Suppressor macrophage (primary cell): ENCODE results near the gene NT5C3B.
A peak's percentile ranks its signal among the peaks of the same experiment; 100 is the strongest.
"Not testable (repeated sequence)": the region's sequence is repeated elsewhere in the genome, so short reads cannot be mapped to it uniquely, and the experiment has no call there.

Experiments
- DNase-seq, 4 experiments: peaks; one replicate each; pipeline ENCODE4 v3.0.0-alpha.2; 2020 to 2022
- total RNA-seq, 17 experiments: gene quantifications; one replicate each; lab custom pipeline; 2026; ENCODE audit warnings: mixed read lengths in 6 of 17, inconsistent platforms in 3 of 17; lab: John Stamatoyannopoulos, UW

NT5C3B gene
- total RNA-seq = 2.6 to 14.1 (median 6.9) reads per million in 17 experiments

DNA sequence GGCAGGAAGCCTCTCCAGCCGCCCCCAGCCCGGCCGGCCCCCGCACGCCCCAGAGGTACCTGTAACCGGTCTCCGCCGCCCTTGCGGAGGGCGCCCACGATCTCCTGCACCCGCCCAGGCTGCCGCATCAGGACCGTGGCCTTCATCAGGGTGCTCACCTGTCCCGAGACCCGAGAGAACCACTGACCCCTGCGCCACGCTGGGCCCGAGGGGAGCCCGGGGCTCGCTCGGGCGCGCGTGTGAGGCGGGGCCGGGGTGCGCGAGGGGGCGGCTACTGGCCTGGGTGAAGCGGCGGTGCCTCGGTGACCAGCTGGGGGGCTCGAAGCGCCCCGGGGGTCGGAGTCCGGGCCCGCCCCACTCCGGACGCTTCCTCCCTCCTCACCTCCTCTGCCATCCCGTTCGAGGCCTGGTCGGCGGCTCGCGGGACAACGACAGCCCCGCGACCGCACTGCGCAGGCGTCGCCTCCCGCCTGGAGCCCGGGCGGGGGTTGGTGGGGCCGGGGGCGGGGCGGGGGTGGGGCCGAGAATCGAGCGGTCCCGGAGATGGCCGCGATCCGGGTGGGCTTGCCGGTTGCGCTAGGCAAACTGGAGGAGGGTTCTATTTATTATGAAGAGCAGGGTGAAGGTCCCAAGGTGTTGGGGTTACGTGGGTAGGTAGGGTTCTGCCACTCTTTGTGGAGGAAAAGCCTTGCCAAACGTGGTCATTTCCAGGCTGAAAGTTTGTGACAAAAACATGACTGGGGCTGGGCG is at the start of gene NT5C3B:
NT5C3B (minus strand) TSS at position 433 of the 750 bp plus-strand sequence; CDS start at position 394, 39 bp downstream.
- DNase-seq = peak in 3 of 4 experiments; percentile 14 to 75 (median 72)

DNA sequence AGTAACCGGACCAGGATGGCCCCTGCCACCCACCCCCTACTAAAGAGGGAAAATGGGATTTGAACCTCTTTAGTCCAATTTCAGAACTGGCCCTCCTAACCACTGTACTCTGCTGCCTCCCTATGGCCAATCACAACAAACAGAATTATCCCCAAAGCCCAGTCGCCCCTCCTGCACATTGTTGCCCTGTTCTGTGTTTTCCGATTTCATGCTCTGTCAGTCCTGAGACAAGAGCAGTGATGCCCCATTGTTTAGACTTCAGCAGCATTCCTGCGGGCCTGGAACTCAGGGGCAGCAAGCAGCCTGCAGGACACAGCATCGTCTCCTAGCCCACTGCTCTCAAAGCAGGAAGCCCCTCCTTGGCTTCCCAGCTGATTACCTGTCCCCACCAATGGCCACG is 49.7 kb upstream of the NT5C3B start:
- no peak for DNase-seq

DNA sequence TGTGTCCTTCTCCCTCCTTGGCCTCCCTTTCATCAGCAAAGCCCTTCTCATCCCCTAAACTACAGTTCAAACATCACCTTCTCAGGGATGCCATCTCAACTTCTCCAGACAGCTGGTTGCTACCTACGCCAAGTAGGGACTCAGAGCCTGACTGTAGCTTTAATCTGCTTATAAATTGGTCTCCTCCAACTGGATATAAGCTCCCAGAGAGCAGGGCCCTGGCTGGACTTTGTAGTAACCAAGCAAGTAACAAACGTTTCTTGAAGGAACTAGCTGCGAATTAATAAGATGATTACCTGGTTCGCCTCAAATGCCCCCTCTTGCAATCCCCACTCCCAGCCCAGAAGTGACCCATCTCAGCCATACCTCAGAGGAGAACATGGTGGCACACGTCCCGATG is 46.7 kb upstream of the NT5C3B start:
- DNase-seq = no peak

GRCh38 chr17:41880130-41880529 is 44.1 kb upstream of the NT5C3B start:
- DNase-seq = no peak

- not testable (repeated sequence) for DNase-seq
Measured at GRCh38 chr17:41874293-41874670, 38.2 kb upstream of the NT5C3B start.

GRCh38 chr17:41873559-41874292 is 37.7 kb upstream of the NT5C3B start:
- no peak for DNase-seq

DNA sequence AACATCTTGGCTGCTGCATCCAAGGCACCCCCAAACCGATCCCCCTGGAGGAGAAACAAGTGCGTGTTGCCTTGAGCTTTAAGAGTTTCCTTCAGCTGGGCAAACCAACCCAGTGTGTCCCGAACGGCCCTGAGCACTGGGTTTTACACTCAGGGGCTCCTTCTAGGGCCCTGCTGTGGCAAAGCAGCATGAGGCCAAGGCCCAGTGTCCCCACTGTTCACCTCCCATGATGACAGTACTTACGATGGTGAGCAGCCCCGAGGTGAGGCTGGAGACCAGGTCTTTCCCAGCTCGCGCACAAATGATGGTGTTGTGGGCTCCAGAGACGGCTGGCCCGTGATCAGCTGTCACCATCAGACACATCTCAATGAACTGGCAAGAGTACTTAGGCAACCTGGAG is 35.8 kb upstream of the NT5C3B start:
- DNase-seq = no peak

DNA sequence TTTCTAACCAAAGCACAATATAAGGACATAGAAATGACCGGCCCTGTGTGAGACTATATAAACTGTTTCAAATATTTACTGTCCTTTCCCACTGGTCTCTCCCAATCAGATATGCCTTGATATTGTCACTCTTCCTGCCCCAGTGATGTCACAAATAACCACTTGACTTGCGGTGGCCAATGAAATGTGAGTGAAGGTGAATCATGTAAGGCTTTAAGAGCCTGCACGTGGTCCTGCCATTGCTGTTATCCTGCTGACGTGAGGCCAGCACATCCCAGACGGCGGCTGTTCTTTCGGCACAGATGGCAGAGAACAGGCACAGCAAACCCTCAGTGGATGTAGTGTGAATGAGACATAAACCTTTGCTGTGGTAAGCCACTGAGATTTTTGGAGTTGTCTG is 34.6 kb upstream of the NT5C3B start:
- DNase-seq = no peak

DNA sequence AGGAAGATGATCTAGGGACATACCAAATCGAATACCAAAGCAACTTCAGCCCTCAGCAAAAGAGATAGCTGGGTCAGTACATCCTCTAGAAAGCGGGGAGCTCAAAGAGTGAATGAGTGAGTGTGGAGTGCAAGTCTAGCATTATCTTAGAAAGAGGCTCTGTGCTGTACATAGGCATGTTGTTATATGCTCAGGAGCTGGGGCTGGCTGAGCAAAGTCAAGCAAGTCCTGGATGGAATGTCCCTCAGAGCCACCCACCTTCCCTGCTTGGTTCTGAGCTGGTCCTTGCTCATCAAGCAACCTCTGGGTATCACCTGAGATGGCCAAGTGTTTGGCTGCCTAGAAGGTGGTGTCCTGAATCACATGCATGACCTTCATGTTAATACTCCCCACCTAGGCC is 34.1 kb upstream of the NT5C3B start:
- no peak for DNase-seq

DNA sequence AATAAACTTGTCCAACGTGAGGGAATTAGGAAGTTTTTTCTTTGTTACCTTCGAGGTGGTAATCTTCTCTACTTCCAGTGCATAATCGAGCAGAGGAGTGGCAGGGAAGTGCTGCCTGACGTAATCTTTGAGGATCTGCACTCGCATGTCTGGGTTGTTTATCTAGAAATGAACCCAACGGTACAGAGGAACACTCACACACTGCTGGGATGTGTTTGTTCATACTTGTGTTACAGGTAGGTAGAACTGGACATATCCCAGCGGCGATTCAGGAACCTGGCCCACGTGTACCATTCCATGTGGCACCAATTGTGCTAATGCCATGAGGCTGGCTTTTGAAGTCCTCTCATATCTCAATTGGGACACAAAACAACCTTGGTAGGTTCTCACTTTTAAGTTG is 33.4 kb upstream of the NT5C3B start:
- no peak for DNase-seq

DNA sequence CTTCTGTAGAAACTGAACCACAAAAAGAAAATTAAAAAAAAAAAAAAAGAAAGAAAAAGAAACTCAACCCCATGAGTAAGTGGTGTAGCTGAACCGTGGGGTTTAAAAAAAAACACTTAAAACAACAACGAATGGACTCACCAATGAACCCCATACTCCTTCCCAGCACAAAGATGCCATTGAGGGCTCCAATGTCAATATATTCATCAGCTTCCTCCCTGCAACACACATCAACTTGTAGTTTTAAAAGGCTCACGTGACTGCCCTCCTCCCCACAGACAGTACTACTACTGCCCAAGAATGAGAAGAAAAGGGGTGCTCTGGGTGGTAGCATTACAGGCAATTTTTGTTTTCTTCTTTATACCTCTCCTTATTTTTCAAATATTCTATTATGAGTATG is 32.5 kb upstream of the NT5C3B start:
- DNase-seq = no peak

- DNase-seq = no peak
Measured at GRCh38 chr17:41865596-41865893, 29.5 kb upstream of the NT5C3B start.

GRCh38 chr17:41864836-41865595 is 29.0 kb upstream of the NT5C3B start, which contains the start of gene KLHL11:
TSS of gene KLHL11 (minus strand) at chr17:41865423. CDS start at chr17:41865370, 53 bp downstream.
- peak; percentile 93 to 96 (median 94) for DNase-seq

DNA sequence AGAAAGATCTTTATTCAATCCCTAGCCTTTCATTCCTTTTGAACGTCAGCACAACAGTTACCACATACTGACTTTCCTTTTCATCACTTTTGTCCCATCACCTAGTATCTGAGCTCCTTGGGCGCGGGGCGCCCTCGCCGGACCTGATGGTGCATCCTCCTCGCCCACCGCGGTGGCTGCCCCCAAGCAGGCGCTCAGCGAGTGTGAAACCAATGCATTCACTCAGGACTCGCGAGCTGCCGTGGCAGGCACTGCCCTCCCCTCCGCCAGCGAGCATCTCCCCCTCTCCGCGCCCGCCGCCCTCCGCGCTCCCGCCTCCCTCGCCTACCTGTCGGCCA is 28.4 kb upstream of the NT5C3B start:
- no peak for DNase-seq

GRCh38 chr17:41863074-41863848 is 27.2 kb upstream of the NT5C3B start:
- DNase-seq = peak in 3 of 4 experiments; percentile 18 to 41 (median 31)

DNA sequence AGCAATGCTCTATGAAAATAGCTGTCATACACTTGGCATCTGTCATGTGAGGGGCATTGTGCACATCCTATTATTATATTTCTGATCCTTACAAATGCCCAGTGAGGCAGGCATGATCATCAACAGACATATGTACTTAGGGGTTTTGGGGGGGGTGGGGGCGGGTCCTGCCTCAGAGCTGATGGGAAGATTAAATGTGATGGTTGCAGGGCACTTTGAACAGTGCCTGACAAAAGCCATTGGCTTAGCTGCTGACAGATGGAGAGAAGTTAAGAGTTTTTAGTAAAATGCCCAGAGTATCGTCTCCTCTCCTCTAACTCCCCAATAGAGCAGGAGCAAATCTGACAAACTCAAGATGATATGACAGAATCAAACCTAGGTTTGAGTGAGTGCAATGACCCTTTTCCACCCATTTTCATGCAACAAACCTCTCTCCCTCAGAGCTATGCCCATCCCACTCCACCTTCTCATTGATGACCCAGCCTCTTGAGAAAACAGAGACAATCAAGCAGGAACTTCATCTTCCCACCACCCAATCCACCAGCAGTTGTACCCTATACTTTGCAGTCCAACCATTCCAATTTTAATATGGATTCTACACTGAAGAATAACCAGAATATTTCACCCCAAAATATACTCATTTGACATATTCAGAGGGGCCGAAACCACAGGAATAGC is 24.4 kb upstream of the NT5C3B start:
- DNase-seq = no peak

DNA sequence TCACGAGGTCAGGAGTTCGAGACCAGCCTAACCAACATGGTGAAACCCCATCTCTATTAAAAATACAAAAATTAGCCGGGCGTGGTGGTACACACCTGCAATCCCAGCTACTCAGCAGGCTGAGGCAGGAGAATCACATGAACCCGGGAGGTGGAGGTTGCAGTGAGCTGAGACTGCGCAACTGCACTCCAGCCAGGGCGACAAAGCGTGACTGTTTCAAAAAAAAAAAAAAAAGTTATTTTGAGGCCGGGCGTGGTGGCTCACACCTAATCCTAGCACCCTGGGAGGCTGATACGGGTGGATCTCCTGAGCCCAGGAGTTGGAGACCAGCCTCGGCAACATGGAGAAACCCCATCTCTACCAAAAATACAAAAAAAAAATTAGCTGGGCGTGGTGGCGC is 15.3 kb upstream of the NT5C3B start:
- not testable (repeated sequence) for DNase-seq

GRCh38 chr17:41849251-41849990 is 13.4 kb upstream of the NT5C3B start:
- no peak for DNase-seq

DNA sequence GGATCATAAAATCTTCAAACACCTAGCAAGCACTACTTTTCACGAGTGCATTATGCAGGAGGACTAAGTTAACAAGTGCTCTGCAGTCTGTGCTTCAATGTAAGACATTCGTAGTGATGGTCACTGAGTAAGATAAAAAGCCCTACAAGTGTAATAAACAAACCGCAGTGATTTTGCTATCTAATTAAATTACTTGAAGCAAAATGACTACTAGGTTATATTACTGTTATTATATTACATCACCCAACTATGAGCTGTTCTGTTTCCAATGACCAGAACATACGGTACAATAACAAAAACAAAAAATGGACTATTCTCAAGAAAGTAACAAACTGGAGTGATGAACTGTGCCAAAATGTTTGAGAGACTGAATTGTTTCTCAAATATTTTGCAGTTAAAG is 12.8 kb upstream of the NT5C3B start:
- DNase-seq = no peak

- no peak for DNase-seq
Measured at GRCh38 chr17:41844971-41845370, 8.9 kb upstream of the NT5C3B start.

GRCh38 chr17:41840781-41841180 is 4.7 kb upstream of the NT5C3B start:
- DNase-seq = not testable (repeated sequence)
